OCI-LY1 (cell line): Measurements from ENCODE around the gene SYNDIG1.

Experiments used
- H2AFZ ChIP-seq: fragments of 200-600 bp; sonication (generic), shearing (Covaris generic); 2 replicates; pipeline ENCODE4 v1.6.0; 2014; ENCODE audit warnings: antibody characterized with exemption, mild to moderate bottlenecking, low read length
- H3F3A ChIP-seq: fragments of 200-600 bp; sonication (generic), shearing (Covaris generic); 2 replicates; pipeline ENCODE4 v1.6.0; 2014; ENCODE audit warnings: mild to moderate bottlenecking, antibody characterized with exemption, low read length, moderate library complexity; ENCODE audit not compliant: insufficient read depth
- H3K27ac ChIP-seq: fragments of 200-600 bp; sonication (generic); 2 replicates; pipeline ENCODE4 v1.5.1; 2014; ENCODE audit warnings: low read length, mixed run types, mild to moderate bottlenecking, low read depth; ENCODE audit not compliant: poor library complexity, severe bottlenecking
- H3K27me3 ChIP-seq: fragments of 200-600 bp; sonication (generic); 2 replicates; pipeline ENCODE4 v1.6.0; 2014; ENCODE audit warnings: antibody characterized with exemption, mild to moderate bottlenecking, low read length, moderate library complexity; ENCODE audit not compliant: insufficient read depth
- H3K36me3 ChIP-seq: fragments of 200-600 bp; sonication (generic); 2 replicates; pipeline ENCODE4 v1.6.1; 2014; ENCODE audit warnings: mild to moderate bottlenecking, antibody characterized with exemption, low read length, moderate library complexity, mixed read lengths; ENCODE audit not compliant: insufficient read depth
- H3K4me1 ChIP-seq: fragments of 200-600 bp; sonication (generic); 2 replicates; pipeline ENCODE4 v1.5.1; 2014; ENCODE audit warnings: mild to moderate bottlenecking, low read length, moderate library complexity; ENCODE audit not compliant: insufficient read depth, severe bottlenecking
- H3K4me2 ChIP-seq: fragments of 200-600 bp; sonication (generic), shearing (Covaris generic); 2 replicates; pipeline ENCODE4 v1.6.1; 2014; ENCODE audit warnings: low read length
- H3K4me3 ChIP-seq: fragments of 200-600 bp; sonication (generic); 2 replicates; pipeline ENCODE4 v1.5.1; 2014; ENCODE audit warnings: low read length, low read depth, mild to moderate bottlenecking, mixed read lengths; ENCODE audit not compliant: poor library complexity, severe bottlenecking
- H3K79me2 ChIP-seq: fragments of 200-600 bp; shearing (Covaris generic); 2 replicates; pipeline ENCODE4 v1.6.1; 2016; ENCODE audit warnings: mixed run types, low read length, mixed read lengths; ENCODE audit not compliant: insufficient read depth
- H3K9ac ChIP-seq: fragments of 200-600 bp; sonication (generic), shearing (Covaris generic); 2 replicates; pipeline ENCODE4 v1.6.1; 2014; ENCODE audit warnings: mild to moderate bottlenecking, low read length, mixed read lengths
- H3K9me2 ChIP-seq: fragments of 200-600 bp; sonication (generic), shearing (Covaris generic); 2 replicates; pipeline ENCODE4 v1.6.1; 2014; ENCODE audit warnings: low read depth, mild to moderate bottlenecking, low read length, mixed read lengths
- H3K9me3 ChIP-seq: fragments of 200-600 bp; shearing (Covaris generic); 2 replicates; pipeline ENCODE4 v1.6.1; 2014; ENCODE audit warnings: low read length, mixed read lengths
- H4K20me1 ChIP-seq: fragments of 200-600 bp; sonication (generic), shearing (Covaris generic); 2 replicates; pipeline ENCODE4 v1.6.0; 2016; ENCODE audit warnings: mild to moderate bottlenecking, low read length; ENCODE audit not compliant: insufficient read depth
- CTCF ChIP-seq: fragments of 200-600 bp; sonication (generic), shearing (Covaris generic); IDR thresholded peaks from 2 replicates; pipeline ENCODE4 v1.5.1; 2017; ENCODE audit warnings: mild to moderate bottlenecking, antibody characterized with exemption, low read length, moderate library complexity, mixed read lengths
- EZH2 ChIP-seq: fragments of 200-600 bp; sonication (generic), shearing (Covaris generic); IDR thresholded peaks from 2 replicates; pipeline ENCODE4 v1.8.0; 2017; ENCODE audit warnings: borderline replicate concordance, mixed run types, mild to moderate bottlenecking, antibody characterized with exemption, low read length, moderate library complexity, mixed read lengths

The SYNDIG1 gene

DNA sequence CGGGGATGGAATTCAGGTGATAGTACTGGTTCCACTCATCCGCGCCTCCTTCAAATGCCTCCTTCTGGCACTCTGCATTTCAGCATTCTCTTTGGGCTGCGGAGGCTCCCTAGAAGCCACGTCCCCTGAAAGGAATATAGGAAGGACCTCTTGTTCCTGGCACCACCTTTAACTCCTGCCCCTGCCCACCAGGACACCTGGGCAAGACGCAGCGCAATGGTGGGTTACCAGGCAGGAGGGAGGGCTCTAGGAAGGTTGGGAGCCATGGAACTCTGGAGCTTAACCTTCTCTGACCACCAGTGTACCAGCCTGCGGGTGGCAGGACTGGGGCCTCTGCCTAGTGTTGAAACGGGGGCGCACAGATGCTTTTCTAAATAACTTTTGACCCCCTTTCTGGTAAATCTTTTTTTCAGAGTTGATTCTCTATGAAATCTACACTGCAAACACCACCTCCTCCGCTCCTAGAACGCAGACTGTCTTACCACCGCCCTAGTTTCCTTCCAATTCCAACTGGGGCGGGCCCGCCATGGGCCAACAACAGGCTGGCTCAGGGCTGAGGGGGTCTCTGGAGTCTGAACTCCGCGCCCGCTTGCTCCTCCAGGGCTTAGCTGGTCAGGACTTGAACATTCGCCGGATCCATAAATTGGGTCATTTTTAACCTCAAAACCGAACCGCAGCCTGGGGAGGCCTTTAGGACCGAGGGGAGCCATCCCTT, 871 bp upstream of the SYNDIG1 start:
- no peaks in the 10 kb centered on the region for H3K27me3 ChIP-seq
- no peak overlapping the region for H2AFZ ChIP-seq
- H3K27ac ChIP-seq: no peak overlapping the region
- H3K79me2 ChIP-seq: no peaks in the 10 kb centered on the region
- no peak overlapping the region for H3K4me3 ChIP-seq
- no peaks in the 10 kb centered on the region for H3K36me3 ChIP-seq
- no peaks in the 10 kb centered on the region for H4K20me1 ChIP-seq
- no peaks in the 10 kb centered on the region for H3K9me2 ChIP-seq
- no peaks in the 10 kb centered on the region for H3K9me3 ChIP-seq
- no peak overlapping the region for H3K9ac ChIP-seq
- no peaks in the 10 kb centered on the region for H3K4me1 ChIP-seq
- TF ChIP-seq CTCF (no peak), EZH2 (no peak)
- H3K4me2 ChIP-seq: no peak overlapping the region
- H3F3A ChIP-seq: no peaks in the 10 kb centered on the region

DNA sequence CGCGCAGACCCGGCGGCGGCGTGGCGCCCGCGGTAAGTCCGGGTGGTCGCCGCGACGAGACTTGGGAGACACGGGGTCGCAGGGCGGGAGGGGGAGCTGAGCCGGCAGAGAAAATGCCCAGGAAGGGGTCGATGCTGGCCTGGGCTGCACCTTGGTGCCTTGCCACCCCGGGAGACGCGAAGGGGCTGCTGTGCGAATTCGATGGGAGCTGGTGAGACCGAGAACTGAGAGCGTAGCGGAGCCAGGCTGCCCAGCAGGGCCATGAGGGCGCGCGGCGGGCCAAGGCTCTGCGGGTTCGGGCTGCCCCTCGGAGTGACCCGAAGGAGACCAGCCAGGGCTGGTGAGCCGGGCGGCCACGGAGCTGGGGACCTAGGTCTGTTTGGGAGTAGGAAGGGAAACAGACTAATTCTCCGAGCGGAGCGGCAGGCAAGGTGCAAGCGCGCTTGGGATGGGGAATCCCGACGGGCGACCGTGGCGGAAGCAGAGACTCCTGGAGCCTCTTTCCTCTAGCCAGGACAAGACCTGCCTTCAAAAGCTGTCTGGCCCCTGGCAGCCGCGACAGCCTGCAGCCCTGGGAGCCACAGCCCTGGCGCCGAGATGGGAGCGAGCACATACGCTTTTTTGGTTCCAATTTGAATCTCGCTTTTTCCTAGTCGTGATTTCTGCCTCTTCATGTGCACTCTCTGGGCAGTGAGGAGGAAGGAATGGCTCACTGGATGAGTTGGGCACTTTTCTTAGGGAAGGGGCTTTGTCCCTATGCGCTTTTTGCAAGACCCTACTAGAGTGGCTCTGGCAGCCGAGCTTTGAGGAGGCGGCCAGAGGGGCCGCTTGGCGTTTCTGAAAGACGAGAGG, 691 bp downstream of the SYNDIG1 start:
- Histone ChIP-seq H3K4me2 (no peak overlapping the region), H3K27me3 (no peaks in the 10 kb centered on the region), H3K9ac (no peak overlapping the region), H3K27ac (no peak overlapping the region), H3K9me3 (no peaks in the 10 kb centered on the region), H2AFZ (no peak overlapping the region), H3K4me3 (no peak overlapping the region), H3K36me3 (no peaks in the 10 kb centered on the region), H3K9me2 (no peaks in the 10 kb centered on the region), H3K79me2 (no peaks in the 10 kb centered on the region), H4K20me1 (no peaks in the 10 kb centered on the region), H3K4me1 (no peaks in the 10 kb centered on the region), H3F3A (no peaks in the 10 kb centered on the region)
- TF ChIP-seq CTCF: no peak
- no peak for TF ChIP-seq EZH2

- H3K9ac ChIP-seq: no peak overlapping the region
- no peaks in the 10 kb centered on the region for H3K9me2 ChIP-seq
- no peak overlapping the region for H3K4me3 ChIP-seq
- no peaks in the 10 kb centered on the region for H3F3A ChIP-seq
- H3K4me2 ChIP-seq: no peak overlapping the region
- no peaks in the 10 kb centered on the region for H3K4me1 ChIP-seq
- H3K79me2 ChIP-seq: no peaks in the 10 kb centered on the region
- TF ChIP-seq EZH2: no peak
- TF ChIP-seq CTCF: no peak
- no peaks in the 10 kb centered on the region for H3K36me3 ChIP-seq
- H3K27ac ChIP-seq: no peak overlapping the region
- H2AFZ ChIP-seq: no peak overlapping the region
- H3K27me3 ChIP-seq: no peaks in the 10 kb centered on the region
- no peaks in the 10 kb centered on the region for H4K20me1 ChIP-seq
- no peaks in the 10 kb centered on the region for H3K9me3 ChIP-seq
These were observed 1.5 kb downstream of the SYNDIG1 start for GRCh38 chr20:24470746-24471582.
